Hepatocyte (in vitro differentiated cells): ENCODE data around the gene ASIC2. TPM values are rescaled to one million over a fixed set of nuclear protein-coding genes. Genes with fewer than 3 reads are reported as not detected.

Source experiments
- DNase-seq: peaks from one replicate; pipeline ENCODE4 v3.0.0-alpha.2; 2016; ENCODE audit warnings: low spot score
- H2AFZ ChIP-seq: fragments of 200-600 bp; sonication (generic); 2 replicates; pipeline ENCODE4 v1.6.0; 2016; ENCODE audit warnings: antibody characterized with exemption, mild to moderate bottlenecking
- H3K27ac ChIP-seq: fragments of 200-600 bp; sonication (generic); 2 replicates; pipeline ENCODE4 v1.5.1; 2016; ENCODE audit warnings: mild to moderate bottlenecking
- H3K27me3 ChIP-seq: fragments of 200-600 bp; sonication (generic); 2 replicates; pipeline ENCODE4 v1.6.1; 2016
- H3K36me3 ChIP-seq: fragments of 200-600 bp; sonication (generic); replicated peaks from 2 replicates; pipeline ENCODE4 v1.5.1; 2016; ENCODE audit warnings: low read depth; ENCODE audit not compliant: insufficient read depth
- H3K4me1 ChIP-seq: fragments of 200-600 bp; sonication (generic); 2 replicates; pipeline ENCODE4 v1.5.1; 2016; ENCODE audit warnings: mild to moderate bottlenecking, moderate library complexity; ENCODE audit not compliant: insufficient read depth
- H3K4me2 ChIP-seq: fragments of 200-600 bp; sonication (generic); 2 replicates; pipeline ENCODE4 v1.6.0; 2016
- H3K4me3 ChIP-seq: fragments of 200-600 bp; sonication (generic); 2 replicates; pipeline ENCODE4 v1.5.1; 2016; ENCODE audit warnings: mild to moderate bottlenecking
- H3K79me2 ChIP-seq: fragments of 200-600 bp; sonication (generic); 2 replicates; pipeline ENCODE4 v1.6.0; 2017; ENCODE audit warnings: mild to moderate bottlenecking
- H3K9me2 ChIP-seq: fragments of 200-600 bp; sonication (generic); replicated peaks from 2 replicates; pipeline ENCODE4 v1.6.0; 2017; ENCODE audit warnings: mild to moderate bottlenecking; ENCODE audit not compliant: insufficient read depth
- H3K9me3 ChIP-seq: fragments of 200-600 bp; sonication (generic); 2 replicates; pipeline ENCODE4 v1.5.1; 2016; ENCODE audit warnings: low read depth, mild to moderate bottlenecking
- H4K20me1 ChIP-seq: fragments of 200-600 bp; sonication (generic); 2 replicates; pipeline ENCODE4 v1.6.0; 2016; ENCODE audit warnings: mild to moderate bottlenecking; ENCODE audit not compliant: insufficient read depth, poor library complexity, severe bottlenecking
- CTCF ChIP-seq: fragments of 200-600 bp; sonication (generic); IDR thresholded peaks from 2 replicates; pipeline ENCODE4 v1.5.1; 2016; ENCODE audit warnings: antibody characterized with exemption, mild to moderate bottlenecking; ENCODE audit not compliant: poor library complexity
- EZH2 ChIP-seq: fragments of 200-600 bp; sonication (generic); IDR thresholded peaks from 2 replicates; pipeline ENCODE4 v1.6.1; 2016; ENCODE audit warnings: antibody characterized with exemption, mild to moderate bottlenecking, borderline replicate concordance
- EZH2phosphoT487 ChIP-seq: fragments of 200-600 bp; sonication (generic); IDR thresholded peaks from one replicate; pipeline ENCODE4 v1.6.1; 2018; ENCODE audit warnings: antibody characterized with exemption, mild to moderate bottlenecking, low read depth, moderate library complexity; ENCODE audit not compliant: unreplicated experiment, severe bottlenecking
- WGBS: methylation state at CpG from one replicate; pipeline ENCODE4 v1.1.6; 2016; ENCODE audit warnings: low lambda C conversion rate; ENCODE audit errors: missing lambda C conversion rate; 5-methylcytosine and 5-hydroxymethylcytosine counted together
- polyA plus RNA-seq: library from polyadenylated mRNA; unstranded; fragments of >200 nt; fragmentation: Nextera tagmentation; extraction: Ambion mirVana; gene quantifications from 2 replicates; pipeline ENCODE4 v1.2.1, GENCODE V29; 2016
- total RNA-seq: library from RNA; depleted of rRNA; stranded (reverse); fragments of >200 nt; gene quantifications from 2 replicates; pipeline ENCODE4 v1.2.3, GENCODE V29; 2014

The ASIC2 gene
- total and polyA plus RNA-seq, 2 experiments from 2014 or later, result 2.3 to 3.3 TPM

GRCh38 chr17:33009636-33010035 is 283.5 kb downstream of the ASIC2 start:
- no peaks in the 10 kb centered on the region for H4K20me1 ChIP-seq
- H3K9me3 ChIP-seq, result no peaks in the 10 kb centered on the region
- H3K27ac ChIP-seq, result no peak overlapping the region
- 94% methylated on average over 9 of the region's 9 CpGs for WGBS
- no peak overlapping the region for H2AFZ ChIP-seq
- H3K79me2 ChIP-seq, result no peaks in the 10 kb centered on the region
- no peak overlapping the region for H3K4me3 ChIP-seq
- no peaks in the 10 kb centered on the region for H3K9me2 ChIP-seq
- no peak for DNase-seq
- no peaks in the 10 kb centered on the region for H3K4me1 ChIP-seq
- TF ChIP-seq EZH2, result no peak
- no peak for TF ChIP-seq CTCF
- TF ChIP-seq EZH2phosphoT487, result no peak
- H3K27me3 ChIP-seq, result no peaks in the 10 kb centered on the region
- no peak overlapping the region for H3K4me2 ChIP-seq
- H3K36me3 ChIP-seq, result no peaks in the 10 kb centered on the region

GRCh38 chr17:33007186-33007585 is 285.9 kb downstream of the ASIC2 start:
- H3K4me1 ChIP-seq, result no peaks in the 10 kb centered on the region
- H3K4me2 ChIP-seq, result no peak overlapping the region
- H3K27ac ChIP-seq, result no peak overlapping the region
- no peaks in the 10 kb centered on the region for H3K9me3 ChIP-seq
- H3K36me3 ChIP-seq, result no peaks in the 10 kb centered on the region
- no peaks in the 10 kb centered on the region for H3K79me2 ChIP-seq
- TF ChIP-seq CTCF, result no peak
- TF ChIP-seq EZH2, result no peak
- no peak for TF ChIP-seq EZH2phosphoT487
- DNase-seq, result no peak
- 95% methylated on average over 7 of the region's 7 CpGs for WGBS
- H3K9me2 ChIP-seq, result no peaks in the 10 kb centered on the region
- no peaks in the 10 kb centered on the region for H4K20me1 ChIP-seq
- H3K27me3 ChIP-seq, result no peaks in the 10 kb centered on the region
- H3K4me3 ChIP-seq, result no peak overlapping the region
- no peak overlapping the region for H2AFZ ChIP-seq

- H3K4me3 ChIP-seq, result no peak overlapping the region
- H3K36me3 ChIP-seq, result no peaks in the 10 kb centered on the region
- no peaks in the 10 kb centered on the region for H3K9me2 ChIP-seq
- 80% methylated on average over 6 of the region's 6 CpGs for WGBS
- no peak for DNase-seq
- no peaks in the 10 kb centered on the region for H4K20me1 ChIP-seq
- H3K4me2 ChIP-seq, result no peak overlapping the region
- H2AFZ ChIP-seq, result no peak overlapping the region
- H3K27ac ChIP-seq, result no peak overlapping the region
- H3K79me2 ChIP-seq, result no peaks in the 10 kb centered on the region
- TF ChIP-seq EZH2phosphoT487, result no peak
- TF ChIP-seq CTCF, result no peak
- TF ChIP-seq EZH2, result no peak
- no peaks in the 10 kb centered on the region for H3K27me3 ChIP-seq
- no peaks in the 10 kb centered on the region for H3K4me1 ChIP-seq
- no peaks in the 10 kb centered on the region for H3K9me3 ChIP-seq
Measured at GRCh38 chr17:33002246-33002645, 290.8 kb downstream of the ASIC2 start.

- DNase-seq, result no peak
- Histone ChIP-seq H3K36me3 (no peaks in the 10 kb centered on the region), H3K9me2 (no peaks in the 10 kb centered on the region), H3K4me3 (no peak overlapping the region), H3K79me2 (no peaks in the 10 kb centered on the region), H3K27ac (no peak overlapping the region), H4K20me1 (no peaks in the 10 kb centered on the region), H3K4me2 (peak overlapping the region; percentile 73), H3K27me3 (no peaks in the 10 kb centered on the region), H3K4me1 (no peaks in the 10 kb centered on the region), H2AFZ (no peak overlapping the region), H3K9me3 (no peaks in the 10 kb centered on the region)
- WGBS, result 59% methylated on average over 7 of the region's 7 CpGs
- no peak for TF ChIP-seq CTCF
- TF ChIP-seq EZH2, result no peak
- no peak for TF ChIP-seq EZH2phosphoT487
Measured at GRCh38 chr17:32998887-32999228, 294.2 kb downstream of the ASIC2 start.
